Peyer's patch (tissue), 4 donors: ENCODE measurements around the gene CD59.

Experiments
- CTCF ChIP-seq, 6 experiments: fragments of 450-650 bp in 4 of 6; fragments of 200-600 bp in 2 of 6; sonication (generic) in 1 of 6; IDR thresholded peaks; one replicate each; pipeline ENCODE4 v1.5.1; 2017 to 2019; ENCODE audit warnings: antibody characterized with exemption in 6 of 6, mild to moderate bottlenecking in 3 of 6, moderate library complexity in 1 of 6
- POLR2A ChIP-seq, 2 donors: fragments of 450-650 bp; IDR thresholded peaks; one replicate each; pipeline ENCODE4 v1.5.1; 2017; ENCODE audit warnings: antibody characterized with exemption in 2 of 2, mild to moderate bottlenecking in 2 of 2, moderate library complexity in 2 of 2

- TF ChIP-seq CTCF (IDR thresholded peaks at IDR 0.05) (no peak), POLR2A (IDR thresholded peaks at IDR 0.05) (no peak)
These were observed 45.7 kb downstream of the CD59 start for GRCh38 chr11:33690290-33691065.
